HG03280 (cell line): ENCODE measurements around the gene PLEKHG2.
"Not testable (repeated sequence)": the region's sequence is repeated elsewhere in the genome, so short reads cannot be mapped to it uniquely, and the experiment has no call there.

Experiments
- ATAC-seq: cut with Tn5 transposase; IDR thresholded peaks from one replicate; pipeline ENCODE4 v1.9.1; 2021; ENCODE audit warnings: mild to moderate bottlenecking, moderate library complexity; ENCODE audit not compliant: unreplicated experiment

PLEKHG2 gene, protein sequence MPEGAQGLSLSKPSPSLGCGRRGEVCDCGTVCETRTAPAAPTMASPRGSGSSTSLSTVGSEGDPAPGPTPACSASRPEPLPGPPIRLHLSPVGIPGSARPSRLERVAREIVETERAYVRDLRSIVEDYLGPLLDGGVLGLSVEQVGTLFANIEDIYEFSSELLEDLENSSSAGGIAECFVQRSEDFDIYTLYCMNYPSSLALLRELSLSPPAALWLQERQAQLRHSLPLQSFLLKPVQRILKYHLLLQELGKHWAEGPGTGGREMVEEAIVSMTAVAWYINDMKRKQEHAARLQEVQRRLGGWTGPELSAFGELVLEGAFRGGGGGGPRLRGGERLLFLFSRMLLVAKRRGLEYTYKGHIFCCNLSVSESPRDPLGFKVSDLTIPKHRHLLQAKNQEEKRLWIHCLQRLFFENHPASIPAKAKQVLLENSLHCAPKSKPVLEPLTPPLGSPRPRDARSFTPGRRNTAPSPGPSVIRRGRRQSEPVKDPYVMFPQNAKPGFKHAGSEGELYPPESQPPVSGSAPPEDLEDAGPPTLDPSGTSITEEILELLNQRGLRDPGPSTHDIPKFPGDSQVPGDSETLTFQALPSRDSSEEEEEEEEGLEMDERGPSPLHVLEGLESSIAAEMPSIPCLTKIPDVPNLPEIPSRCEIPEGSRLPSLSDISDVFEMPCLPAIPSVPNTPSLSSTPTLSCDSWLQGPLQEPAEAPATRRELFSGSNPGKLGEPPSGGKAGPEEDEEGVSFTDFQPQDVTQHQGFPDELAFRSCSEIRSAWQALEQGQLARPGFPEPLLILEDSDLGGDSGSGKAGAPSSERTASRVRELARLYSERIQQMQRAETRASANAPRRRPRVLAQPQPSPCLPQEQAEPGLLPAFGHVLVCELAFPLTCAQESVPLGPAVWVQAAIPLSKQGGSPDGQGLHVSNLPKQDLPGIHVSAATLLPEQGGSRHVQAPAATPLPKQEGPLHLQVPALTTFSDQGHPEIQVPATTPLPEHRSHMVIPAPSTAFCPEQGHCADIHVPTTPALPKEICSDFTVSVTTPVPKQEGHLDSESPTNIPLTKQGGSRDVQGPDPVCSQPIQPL (N-terminal part only)

DNA sequence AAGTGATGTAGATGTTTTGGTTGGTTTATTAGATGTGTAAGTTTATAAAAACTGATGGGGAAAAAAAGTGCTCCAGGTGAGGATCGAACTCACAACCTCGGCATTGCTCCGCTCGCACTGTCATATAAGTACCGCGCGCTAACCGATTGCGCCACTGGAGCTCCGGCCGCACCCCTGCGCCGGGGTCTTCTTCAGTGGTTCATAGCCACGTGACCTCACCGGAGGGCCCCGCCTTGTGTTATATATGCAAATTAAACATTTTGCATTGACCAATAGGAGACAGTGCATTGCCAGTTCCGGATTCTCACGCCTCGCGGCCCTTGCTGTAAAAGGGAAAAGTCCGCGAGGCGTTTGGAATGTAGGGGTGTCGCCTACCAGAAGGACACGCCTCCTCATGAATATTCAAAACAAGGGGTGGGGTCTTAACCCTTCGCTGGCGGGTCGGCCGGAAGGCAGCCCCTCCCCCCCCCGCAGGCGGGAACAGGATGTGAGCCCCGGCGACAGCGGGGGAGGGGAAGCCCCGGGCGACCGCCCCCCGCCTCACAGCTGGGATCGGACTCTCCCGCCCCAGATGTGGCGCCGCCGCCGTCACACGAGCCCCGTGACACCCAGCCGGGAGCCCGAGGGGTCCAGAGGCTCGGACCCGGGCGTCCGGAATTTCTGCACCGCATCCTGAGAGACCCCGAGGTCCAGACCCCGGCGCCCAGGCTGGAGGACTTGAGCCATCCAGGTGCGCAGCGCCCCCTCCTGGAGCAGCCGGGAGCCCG is at the start of gene PLEKHG2:
PLEKHG2 (plus strand) TSS at position 570 of the 767 bp plus-strand sequence. CDS start 1,418 bp downstream, outside the sequence.
- peak; percentile 55 for ATAC-seq

GRCh38 chr19:39362682-39363657 is 49.5 kb upstream of the PLEKHG2 start:
- ATAC-seq: no peak

- ATAC-seq: no peak
Measured at GRCh38 chr19:39363901-39364457, 48.5 kb upstream of the PLEKHG2 start.

DNA sequence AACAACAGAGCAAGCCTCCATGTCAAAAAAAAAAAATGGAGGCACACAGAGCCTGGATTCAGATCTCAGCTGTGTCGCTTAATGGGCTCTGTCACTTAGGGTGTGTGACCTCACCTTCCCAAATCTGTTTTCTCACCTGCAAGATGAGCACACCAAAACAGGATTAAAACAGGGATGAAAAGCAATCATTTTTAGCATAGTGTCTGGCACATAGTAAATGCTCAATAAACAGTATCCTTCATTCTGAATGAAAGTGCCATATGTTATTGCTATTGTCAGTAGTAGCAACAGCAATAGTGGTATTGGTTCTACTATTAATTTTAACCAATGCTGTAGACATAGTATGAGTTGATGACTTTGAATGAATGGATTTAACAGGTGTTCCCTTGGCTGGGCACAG is 46.9 kb upstream of the PLEKHG2 start:
- no peak for ATAC-seq

- no peak for ATAC-seq
Measured at GRCh38 chr19:39369200-39369599, 43.3 kb upstream of the PLEKHG2 start.

- no peak for ATAC-seq
Measured at GRCh38 chr19:39370735-39371134, 41.7 kb upstream of the PLEKHG2 start.

DNA sequence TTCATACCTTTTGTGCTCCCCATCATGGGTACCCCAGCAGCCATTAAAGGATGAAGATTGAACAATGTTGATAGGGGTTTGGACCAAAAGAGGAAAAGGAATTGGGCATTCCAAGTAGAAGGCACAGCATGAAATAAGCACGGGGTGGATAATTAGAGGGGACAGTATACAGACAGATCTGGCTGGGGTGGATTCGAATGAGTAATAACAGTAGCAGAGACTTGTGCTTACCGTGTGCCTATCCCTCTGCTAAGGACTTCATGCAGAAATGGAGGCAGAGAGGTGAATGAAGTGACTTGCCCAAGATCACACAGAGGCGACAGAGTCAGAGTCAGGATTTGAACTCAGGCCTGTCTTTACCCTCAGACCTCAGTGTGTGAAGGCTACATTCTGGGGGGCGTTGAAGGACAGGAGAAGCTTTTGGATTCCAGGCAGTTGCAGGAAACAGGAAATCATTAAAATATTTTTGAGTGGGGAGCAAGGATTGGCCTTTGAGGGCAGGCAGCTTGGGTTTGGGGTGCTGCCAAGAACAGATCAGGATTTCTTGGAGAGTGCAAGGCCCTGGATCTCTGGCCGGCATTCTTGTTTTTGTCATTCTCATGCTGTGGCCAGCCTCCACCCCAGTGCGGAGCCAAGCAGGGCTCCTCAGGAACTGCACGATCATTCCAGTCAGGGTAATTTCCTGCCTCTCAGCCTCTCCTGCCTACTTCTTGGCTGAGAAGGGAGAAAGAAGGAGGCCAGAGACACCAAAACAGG is 40.2 kb upstream of the PLEKHG2 start:
- ATAC-seq: no peak

DNA sequence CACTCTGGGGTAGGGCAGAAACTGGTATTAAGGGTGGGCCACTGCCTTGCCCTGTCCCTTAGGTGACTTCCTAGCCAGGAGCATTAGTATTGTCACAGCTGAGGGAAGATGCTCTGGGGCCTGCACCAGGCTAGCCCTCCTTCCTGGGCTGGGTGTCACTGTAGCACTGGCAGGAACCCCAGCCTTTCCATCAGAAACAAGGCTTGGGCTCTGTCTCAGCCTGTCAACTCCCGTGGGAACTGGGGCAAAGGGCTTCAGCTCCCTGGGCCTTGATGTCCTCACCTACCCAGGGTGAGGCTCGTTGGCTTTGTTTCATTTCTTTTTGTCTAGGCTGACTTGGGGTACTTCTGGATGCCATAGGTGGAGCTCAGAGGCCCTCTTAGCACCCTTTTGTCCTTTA is 39.5 kb upstream of the PLEKHG2 start:
- no peak for ATAC-seq

- ATAC-seq: no peak
Measured at GRCh38 chr19:39375929-39376328, 36.5 kb upstream of the PLEKHG2 start.

DNA sequence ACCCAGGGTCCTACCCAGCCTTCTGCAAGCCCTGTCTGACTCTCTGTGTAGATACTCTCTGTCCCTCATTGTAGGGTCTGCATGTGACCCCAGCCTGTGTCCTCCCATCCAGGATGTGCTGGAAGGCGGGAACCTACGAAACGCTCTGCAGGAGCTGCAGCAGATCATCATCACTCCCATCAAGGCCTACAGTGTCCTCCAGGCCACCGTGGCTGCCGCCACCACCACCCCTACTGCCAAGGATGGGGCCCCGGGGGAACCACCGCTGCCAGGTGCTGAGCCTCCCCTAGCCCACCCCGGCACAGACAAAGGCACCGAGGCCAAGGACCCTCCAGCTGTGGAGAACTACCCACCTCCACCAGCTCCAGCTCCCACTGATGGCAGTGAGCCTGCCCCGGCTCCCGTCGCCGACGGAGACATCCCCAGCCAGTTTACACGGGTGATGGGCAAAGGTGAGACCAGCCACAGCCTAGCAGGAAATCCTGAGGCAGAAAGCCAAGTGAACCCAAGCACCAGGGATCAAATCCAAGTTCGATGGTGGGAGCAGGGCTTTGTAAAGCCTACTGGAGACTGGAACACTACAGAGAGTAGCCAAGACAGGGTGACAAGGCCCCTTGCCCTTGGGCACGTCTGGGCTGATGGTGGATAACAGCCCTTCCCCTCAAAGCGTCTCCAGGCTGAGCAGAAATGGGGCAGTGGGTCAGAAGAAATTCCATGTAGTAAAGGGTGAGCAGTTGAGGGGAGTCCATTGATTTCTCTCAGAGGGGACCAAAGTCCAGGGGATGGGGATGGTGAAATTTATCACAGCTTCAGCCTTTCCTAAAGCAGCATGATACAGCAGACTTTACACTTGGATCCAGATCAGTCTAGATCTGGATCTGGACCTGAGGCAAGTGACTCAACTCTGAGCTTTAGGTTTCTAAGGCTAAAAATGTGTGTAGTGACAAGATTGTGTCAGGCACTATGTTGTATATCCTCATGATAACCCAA is 34.8 kb upstream of the PLEKHG2 start:
- ATAC-seq: no peak

DNA sequence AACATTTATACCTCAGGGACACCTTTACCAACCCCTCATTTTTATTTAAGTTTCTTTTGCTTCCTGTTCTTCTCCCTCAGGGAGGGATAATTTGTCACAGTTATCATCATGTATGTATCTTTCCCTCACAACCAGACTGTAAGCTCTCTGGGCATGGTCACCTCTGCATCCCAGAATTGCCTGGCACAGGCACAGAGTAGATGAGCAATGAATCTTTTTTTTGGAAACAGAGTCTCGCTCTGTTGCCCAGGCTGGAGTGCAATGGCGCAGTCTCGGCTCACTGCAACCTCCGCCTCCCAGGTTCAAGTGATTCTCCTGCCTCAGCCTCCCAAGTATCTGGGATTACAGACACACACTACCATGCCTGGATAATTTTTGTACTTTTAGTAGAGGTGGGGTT is 33.1 kb upstream of the PLEKHG2 start:
- not testable (repeated sequence) for ATAC-seq

DNA sequence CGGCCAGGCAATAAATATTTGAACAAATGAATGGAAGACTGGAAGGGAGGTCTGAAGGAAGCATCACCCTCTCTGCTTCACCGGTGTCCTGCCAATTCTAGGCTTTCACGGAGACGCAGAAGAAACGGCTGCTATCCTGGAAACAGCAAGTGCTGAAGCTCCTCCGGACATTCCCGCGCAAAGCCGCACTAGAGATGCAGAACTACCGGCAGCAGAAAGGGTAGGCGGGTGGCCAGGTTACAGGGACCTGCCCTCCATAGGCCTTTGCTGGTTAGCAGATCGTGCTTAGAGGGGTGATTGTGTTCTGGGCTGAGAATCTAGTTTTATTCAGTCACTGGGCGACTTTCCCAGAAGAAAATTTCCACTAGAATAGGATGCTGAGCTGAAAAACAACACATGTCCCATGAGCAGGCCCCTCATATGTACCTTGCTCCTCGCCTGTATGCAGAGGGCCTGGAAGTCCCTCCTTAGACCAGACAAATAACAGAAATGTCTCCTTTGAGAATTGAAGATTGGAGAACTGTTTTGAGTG is 32.5 kb upstream of the PLEKHG2 start:
- no peak for ATAC-seq

- ATAC-seq: no peak
Measured at GRCh38 chr19:39380521-39381502, 31.7 kb upstream of the PLEKHG2 start.

DNA sequence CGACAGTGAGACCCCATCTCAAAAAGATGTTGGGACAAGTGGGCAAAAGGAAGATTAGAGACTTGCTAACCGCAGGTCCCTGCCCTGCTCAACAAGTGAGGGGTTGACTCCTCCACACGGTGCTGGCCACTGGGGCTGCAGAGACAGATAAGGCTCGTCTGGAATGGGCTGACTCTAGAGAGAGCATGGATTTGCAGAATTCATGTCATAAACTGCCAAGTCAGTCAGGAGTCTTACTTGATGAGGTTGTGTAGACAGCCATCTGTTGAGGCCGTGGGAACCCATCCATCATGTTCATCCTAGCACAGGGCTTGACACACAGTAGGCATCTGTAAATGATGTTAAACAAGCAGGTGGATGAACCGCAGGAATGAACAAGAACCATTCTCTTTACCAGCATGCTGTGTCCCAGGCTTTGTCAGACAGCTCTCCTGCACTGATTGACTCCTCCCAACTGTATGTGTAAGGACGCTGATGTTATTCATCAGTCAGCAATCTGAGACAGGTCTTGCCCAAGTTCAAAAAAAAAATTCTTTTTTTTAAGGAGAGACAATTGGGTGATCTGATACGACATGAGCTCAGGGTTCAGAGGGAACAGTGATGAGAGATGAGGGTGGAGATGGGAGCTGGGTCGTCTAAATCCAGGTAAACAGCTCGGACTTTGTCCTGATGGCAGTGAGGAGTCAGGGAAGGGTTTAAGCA is 30.4 kb upstream of the PLEKHG2 start:
- ATAC-seq: no peak
